ENCODE measurements around the gene ARL5B. TPM values are rescaled to one million over a fixed set of nuclear protein-coding genes. Genes with fewer than 3 reads are reported as not detected.

Gene ARL5B, protein sequence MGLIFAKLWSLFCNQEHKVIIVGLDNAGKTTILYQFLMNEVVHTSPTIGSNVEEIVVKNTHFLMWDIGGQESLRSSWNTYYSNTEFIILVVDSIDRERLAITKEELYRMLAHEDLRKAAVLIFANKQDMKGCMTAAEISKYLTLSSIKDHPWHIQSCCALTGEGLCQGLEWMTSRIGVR
- 72.4 TPM for total RNA-seq

DNA sequence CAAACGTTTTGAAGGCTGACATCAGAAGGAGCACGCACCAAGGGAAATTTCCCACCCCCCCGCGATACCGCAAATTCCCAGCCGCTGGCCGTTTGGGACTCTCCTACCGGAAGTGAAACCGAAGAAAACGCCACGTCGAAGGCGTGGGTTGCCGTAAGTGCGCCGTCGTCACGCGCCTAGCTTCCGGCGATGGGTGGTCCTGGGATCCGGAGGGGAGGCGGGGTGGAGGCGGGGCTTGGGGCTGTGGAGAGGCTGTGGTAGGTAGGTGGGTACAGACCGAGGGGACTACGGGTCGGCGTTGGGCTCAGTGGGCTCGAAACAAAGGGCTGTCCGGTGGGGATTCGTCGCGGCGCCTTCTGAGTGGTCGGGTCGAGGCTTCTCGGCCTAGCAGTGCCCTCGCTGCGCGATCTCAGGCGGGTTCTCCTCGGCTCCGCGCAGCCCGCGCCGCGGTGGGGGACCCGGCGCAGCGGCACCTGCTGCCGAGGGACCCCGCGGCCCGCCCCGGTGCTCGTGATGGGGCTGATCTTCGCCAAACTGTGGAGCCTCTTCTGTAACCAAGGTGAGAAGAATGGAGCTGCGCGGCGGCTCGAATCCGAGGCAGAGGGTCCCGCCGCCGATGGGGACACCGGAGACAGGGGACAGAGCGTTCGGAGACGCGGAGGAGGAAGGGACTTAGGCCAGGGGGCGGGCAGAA, at the start of gene ARL5B:
Gene ARL5B (plus strand): TSS at position 307 of the 694 bp plus-strand sequence. CDS start 207 bp downstream, at position 514.

DNA sequence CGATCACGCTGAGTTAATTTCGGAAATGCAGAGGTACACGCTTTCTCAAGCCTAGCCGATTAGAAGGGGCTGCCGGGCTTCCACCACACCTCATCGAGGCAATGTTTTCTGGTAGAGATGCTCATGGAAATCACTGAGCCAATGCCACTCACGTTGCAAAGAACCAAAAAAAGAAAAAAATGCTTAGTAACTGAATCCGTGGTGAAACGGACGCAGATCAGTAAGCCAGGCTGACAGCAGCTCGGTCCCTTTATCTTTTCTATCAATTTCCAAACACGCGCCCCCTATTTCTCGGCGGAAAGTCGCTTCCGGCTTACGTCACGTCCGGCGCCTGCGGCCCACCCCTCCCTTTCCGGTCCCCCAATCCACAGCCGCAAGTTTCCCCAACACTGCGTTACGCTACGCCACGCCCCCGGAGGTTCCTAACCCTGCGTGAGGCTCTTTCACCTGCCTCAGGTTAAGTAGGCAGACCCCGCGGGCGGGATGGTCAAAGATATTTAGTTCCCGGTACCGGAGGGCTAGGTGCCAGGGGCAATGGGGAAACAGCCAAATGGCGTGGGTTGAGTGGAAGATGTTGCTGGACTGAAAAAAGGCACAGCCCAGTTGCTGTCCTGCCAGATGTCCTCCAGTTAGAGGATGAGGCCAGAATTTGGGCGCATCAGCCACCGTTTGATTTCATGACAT, 7.8 kb upstream of the ARL5B start, which contains the start of gene NSUN6:
Gene NSUN6 (minus strand): TSS at position 264 of the 684 bp plus-strand sequence. CDS start 384 bp downstream, outside the sequence.

Other genes with a start within 250 kb of the ARL5B start
- gene NSUN6, start 7.8 kb upstream of the ARL5B start, total RNA-seq = 32.8 TPM

Data from diencephalon (tissue), 1 donor.